Hypothalamus (tissue), 51 donors: ENCODE results near the gene SRRM3.
"Not testable (repeated sequence)": the region's sequence is repeated elsewhere in the genome, so short reads cannot be mapped to it uniquely, and the experiment has no call there.

Experiments used
- DNase-seq, 51 donors: peaks; one replicate each; lab custom pipeline; 2025; lab: John Stamatoyannopoulos, UW

Gene SRRM3, protein sequence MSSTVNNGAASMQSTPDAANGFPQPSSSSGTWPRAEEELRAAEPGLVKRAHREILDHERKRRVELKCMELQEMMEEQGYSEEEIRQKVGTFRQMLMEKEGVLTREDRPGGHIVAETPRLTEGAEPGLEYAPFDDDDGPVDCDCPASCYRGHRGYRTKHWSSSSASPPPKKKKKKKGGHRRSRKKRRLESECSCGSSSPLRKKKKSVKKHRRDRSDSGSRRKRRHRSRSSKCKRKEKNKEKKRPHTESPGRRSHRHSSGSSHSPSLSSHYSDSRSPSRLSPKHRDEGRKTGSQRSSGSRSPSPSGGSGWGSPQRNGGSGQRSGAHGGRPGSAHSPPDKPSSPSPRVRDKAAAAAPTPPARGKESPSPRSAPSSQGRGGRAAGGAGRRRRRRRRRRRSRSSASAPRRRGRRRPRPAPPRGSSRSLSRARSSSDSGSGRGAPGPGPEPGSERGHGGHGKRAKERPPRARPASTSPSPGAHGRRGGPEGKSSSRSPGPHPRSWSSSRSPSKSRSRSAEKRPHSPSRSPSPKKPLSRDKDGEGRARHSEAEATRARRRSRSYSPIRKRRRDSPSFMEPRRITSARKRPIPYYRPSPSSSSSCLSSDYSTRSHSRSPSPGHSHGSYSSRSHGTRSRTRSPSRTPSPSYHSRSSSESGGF

DNA sequence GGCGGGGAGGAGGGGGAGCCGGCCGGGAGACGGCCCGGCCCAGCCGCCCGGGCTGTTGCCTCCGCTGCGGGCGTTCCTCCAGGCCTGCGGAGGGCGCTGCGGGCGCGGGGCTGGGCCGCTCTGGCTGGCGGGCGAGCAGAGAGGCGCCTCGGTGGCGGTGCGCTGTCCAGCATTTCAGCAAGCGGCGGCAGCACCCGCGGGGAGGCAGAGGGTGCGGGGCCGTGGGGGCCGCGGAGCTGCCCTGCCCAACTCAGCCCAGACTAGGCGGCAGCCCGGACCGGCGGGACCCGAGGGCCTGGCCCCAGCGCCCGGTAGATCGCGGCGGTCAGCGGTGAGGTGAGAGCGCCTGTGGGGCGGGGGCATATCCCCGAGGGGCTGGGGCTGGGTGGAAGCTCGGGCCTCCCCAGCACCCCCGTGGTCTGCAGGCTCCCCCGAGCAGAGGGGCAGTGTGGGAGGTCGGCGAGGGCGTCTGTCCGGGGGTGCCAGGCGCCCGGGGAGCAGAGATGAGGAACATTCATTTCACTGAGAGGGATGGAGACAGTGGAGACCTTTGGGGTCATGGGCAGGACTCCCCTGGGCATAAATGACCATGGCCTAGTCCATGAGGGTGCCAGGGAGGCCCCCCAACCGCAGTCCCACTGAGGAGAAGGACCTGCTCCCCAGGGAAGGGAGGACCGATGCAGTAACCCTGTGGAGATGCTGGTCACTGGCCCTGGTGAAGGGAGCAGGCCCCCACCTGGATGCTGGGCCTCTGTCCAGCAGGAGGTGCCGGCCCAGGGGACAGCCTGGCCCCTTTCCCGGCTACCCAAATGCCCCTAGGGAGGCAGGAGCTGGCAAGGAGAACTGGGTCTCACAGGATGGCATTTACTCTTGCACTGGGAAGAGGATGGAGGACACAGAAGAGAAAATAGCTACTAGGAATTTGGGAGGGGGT is at the start of gene SRRM3:
TSS of gene SRRM3 (plus strand) at position 165 of the 934 bp plus-strand sequence. CDS start 33,171 bp downstream, outside the sequence.
- peak in 48 of 51 donors; percentile 7 to 86 (median 58) for DNase-seq

- DNase-seq: no peak
Observed at GRCh38 chr7:76151932-76152331, 49.8 kb upstream of the SRRM3 start.

DNA sequence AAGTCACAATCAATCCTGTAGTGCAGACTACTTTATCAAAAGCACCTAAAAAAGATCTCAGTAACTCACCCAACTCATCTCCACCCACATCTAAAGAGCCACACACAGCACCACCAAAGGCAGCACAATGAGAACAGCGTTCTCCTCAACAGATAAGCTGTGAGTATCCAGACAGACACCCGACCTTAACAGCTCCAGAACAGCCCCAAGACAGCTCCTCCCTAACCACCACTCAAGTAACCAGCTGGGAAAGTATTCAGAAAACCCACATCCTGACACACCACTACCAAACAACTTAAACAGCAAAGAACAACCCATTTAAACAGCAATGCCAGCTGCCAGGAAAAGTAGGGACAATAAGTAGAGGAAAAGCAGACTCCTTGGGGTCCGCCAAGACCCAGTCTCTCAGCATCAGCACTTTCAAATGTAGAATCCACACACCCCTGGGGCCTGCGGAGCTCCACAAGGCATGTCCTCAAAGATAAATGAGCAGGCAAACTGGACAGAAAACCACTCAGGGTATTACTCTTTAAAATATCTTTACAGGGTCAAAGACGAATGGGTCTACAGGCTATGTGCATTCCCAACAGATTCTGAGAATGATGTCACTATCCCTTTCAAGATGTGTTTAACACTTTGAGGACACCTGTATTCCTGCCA is 48.0 kb upstream of the SRRM3 start:
- not testable (repeated sequence) for DNase-seq

DNA sequence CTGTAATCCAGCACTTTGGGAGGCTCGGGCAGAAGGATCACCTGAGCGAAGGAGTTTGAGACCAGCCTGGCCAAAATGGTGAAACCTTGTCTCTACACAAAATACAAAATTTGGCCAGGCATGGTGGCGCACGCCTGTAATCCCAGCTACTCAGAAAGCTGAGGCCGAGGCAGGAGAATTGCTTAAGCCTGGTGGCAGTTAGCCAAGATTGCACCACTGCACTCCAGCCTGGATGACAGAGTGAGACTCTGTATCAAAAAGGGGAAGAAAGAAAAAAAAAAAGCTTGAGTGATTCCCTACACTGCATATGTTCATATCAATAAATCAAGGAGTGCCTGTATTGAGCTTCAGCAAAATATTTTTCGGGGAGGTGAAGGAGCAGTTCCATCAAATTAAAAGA is 45.8 kb upstream of the SRRM3 start:
- DNase-seq: peak in 5 of 51 donors; percentile 2 to 11 (median 9)

DNA sequence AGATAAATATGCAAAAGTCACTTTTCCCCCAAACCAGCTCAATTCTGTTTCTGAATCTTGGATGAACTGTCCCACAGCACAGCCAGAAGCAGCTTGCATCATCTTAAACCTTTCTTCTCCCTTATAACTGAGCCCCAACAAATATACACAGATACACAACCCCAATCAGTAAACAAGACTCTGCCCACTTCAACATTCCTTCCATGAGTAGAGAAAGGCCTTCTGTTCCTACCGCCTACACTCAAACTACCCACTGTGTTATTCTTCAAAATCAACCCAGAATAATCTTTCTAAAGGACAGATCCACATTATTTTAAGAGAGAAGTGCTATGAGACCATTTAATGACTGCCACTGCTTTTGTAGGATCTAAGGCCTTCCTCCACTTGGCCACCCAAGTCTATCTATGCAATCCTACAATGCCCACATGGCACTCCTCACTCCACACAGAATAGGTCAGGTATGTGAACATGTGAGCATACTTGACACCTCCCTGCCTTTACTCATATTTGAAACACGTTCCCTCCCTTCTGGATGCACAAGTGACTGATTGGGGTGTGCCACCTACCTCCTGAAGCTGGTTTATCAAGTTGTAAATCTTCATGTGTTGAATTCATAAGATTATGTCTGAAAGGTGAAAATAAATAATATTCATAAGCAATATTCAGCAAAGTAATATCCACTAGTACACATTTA is 44.6 kb upstream of the SRRM3 start:
- not testable (repeated sequence) for DNase-seq

- DNase-seq: not testable (repeated sequence)
Observed at GRCh38 chr7:76158416-76158815, 43.3 kb upstream of the SRRM3 start.

DNA sequence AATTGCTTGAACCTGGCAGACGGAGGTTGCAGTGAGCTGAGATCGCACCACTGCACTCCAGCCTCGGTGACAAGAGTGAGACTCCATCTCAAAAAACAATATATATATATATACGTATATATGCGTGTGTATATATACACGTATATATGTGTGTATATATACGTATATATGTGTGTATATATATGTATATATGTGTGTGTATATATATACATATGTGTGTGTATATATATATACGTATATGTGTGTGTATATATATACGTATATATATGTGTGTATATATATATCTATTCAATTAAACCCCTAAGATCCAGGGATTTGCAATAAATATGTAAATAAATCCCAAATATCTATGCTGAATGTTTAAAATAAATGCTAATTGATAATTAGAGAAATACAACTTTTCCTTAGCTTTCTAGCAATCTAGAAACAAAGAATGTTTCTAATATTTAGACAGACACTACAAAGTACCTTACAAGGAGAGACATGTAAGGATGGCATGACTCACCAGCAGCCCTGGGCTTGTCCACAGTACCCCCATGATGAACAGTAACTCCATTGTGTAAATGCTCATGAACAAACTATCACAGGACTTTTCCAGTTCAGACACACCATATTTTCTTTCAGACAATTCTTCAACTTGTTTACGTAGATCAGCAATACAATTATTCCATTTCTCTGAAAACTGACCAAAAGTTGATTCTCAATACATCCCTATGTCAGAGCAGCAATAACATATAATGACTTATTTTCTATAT is 39.1 kb upstream of the SRRM3 start:
- peak in 4 of 51 donors; percentile 5 to 42 (median 22) for DNase-seq

DNA sequence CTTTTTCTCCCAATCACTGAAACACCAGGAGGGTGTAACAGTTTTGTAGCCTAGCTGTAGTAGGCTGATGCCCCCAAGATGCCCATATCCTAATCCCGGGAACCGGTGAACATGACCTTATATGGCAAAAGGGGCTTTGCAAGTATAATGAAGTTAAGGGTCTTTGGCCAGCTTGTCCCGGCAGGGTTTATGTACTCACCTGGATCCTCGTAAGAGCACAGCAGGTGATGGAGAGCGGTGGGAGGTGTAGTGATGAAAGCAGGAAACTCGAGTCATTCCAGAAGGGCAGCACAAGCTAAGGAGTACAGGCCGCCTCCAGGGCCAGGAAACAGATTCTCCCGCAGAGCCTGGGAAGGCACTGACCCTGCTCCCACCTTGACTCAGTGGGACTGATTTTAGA is 37.9 kb upstream of the SRRM3 start:
- DNase-seq: not testable (repeated sequence)

DNA sequence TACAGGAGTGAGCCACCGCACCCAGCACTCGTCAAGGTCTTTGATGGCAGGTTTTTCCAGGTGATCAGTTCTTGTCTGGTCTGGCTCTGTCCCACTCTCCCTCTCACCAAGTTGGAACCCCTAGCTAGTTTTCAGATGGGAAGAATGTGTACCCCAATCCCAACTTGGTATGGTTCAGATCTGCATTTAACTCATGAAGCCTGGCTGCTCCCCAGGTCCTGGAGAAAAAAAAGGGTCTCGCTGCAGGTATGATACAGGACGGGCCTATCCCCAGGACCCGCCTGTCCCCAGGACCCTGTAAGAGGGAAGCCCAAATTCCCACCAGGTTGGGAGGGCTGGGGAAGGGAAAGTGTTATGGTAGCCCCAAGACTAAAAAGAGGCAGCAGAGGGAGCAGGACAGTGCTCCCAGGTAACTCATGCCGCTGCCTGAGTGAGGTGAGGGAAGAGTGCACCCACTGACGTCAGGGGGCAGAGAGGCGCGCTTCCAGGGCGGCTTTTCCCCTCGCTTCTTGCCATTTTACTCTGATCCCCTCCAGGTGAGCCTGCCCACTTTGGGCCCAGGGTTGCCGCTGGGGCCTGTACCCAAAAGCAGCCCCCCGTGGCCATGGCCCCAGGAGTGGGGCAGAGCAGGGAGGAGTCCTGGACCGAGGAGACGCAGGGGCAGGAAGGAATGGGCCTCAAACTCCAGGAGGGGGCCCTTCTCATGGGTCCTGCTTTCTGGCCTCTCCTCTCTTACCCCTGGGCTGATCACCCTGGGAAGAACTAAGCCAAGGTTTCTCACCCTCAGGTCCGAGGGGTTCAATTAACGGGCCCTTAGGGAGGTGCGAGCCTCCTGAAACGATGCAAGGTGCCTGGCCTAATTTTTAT is 36.4 kb upstream of the SRRM3 start:
- DNase-seq: no peak

DNA sequence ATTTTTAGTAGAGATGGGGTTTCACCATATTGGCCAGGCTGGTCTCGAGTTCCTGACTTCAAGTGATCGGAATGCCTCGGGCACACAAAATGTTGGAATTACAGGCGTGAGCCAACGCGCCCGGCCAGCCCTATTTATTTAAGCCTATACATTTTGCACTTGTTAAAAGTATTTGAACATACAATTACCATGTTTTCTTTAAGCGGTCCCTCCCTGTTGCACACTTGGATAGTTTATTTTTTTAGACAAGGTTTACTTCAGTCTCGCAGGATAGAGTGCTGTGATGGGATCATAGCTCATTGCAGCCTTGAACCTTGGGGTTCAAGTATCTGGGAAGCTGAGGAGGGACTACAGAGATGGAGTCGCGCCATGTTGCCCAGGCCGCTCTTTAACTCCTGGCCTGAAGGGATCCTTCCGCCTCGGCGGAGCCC is 35.7 kb upstream of the SRRM3 start:
- DNase-seq: peak in 1 of 51 donors; percentile 7

DNA sequence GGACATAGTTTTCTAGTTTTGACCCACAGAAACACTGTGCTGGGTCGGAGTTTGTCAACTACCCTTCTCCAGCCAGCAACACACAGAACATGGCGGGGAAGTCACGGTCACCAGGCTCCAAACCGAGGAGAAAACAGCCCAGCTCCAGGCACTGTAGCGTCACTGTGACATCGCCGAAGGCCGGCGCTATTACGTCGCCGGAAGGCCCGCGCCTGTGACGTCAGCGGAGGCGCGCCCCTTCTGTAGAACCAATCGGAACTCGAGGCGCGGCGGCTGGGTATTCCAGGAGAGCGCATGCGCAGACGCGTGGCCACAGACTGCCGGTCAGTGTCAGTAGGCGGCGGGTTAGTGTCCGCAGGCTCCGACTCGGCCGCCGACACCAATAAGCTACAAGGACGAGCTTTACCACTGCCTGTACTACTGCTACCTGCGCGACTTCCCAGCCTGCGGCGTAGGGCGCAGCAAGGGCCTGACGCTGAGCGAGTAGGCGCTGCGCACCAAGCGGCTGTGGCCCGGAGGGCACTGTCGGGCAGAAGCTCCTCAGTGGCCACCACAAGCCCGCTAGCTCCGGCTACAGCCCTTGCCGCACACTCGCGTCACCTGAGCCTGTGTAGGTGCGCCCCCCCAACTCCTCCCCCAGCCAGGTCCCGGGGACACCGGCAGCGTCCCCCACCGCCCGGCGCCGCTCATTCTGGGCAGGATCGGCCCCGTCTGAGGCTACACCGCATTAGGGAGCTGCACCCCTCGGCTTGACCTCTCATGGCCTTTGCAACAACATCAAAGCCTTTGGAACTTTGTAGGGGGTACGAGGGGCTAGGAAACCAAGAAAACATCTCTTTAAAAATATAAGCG is 35.1 kb upstream of the SRRM3 start:
- peak; percentile 63 to 99 (median 94) for DNase-seq

DNA sequence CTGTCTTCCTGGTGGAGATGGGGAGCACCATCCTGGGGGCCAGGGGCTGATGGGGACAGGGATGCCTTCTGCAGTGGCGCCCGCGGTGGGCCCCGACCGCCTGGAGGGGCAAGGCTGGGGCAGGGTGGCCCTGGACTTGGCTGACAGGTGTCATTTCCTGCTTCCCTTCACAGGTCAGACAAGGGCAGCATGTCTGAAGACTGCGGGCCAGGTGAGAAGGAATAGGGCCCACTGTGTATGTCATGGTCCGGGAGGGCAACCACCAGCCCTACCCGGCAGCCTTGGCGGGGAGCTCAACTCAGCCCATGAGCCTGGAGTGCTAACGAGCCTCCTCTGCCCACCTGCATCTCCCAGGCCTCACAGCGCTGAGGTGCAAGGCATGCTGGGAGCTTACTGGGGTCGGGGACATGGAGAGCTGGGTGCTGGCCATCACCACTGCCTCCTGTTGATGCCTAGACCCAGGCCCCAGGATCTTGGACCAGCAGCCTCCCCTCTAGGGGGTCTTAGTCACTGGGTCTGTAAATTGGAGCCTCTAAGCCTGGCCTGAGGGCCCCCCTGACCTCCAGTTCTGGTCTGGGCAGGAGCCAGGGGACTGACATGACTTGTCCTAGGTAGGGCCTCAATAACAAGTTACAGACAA is 28.0 kb upstream of the SRRM3 start:
- no peak for DNase-seq

DNA sequence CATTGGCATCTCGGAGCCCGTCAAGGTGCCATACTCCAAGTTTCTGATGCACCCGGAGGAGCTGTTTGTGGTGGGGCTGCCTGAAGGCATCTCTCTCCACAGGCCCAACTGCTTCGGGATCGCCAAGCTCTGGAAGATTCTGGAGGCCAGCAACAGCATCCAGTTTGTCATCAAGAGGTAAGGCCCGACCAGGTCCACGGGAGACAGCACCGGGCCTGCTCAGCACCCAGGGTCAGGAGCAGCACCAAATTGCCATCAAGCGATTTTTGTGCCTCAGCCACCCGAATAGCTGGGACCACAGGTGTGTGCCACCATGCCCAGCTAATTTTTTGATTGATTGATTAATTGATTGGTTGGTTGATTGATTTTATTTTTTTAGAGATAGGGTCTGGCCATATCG is 24.7 kb upstream of the SRRM3 start:
- not testable (repeated sequence) for DNase-seq

DNA sequence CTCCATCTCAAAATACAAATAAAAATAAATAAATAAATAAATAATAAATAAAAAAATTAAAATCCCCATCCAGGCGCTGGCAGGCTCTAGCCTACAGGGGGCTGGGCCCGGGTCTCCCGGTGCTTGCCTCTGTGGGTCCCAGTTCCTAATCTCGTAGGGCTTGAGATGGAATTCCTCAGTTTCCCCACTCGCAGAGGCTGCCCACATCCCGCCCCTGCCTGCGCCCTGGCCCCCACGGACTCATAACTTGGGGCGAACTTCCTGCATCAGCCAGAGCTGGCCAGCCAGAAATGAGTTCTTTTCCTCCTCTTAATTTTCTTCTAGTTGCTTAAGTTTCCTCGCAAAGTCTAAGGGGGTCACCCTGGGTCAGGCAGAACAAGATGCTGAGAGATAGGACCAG is 22.0 kb upstream of the SRRM3 start:
- DNase-seq: no peak

DNA sequence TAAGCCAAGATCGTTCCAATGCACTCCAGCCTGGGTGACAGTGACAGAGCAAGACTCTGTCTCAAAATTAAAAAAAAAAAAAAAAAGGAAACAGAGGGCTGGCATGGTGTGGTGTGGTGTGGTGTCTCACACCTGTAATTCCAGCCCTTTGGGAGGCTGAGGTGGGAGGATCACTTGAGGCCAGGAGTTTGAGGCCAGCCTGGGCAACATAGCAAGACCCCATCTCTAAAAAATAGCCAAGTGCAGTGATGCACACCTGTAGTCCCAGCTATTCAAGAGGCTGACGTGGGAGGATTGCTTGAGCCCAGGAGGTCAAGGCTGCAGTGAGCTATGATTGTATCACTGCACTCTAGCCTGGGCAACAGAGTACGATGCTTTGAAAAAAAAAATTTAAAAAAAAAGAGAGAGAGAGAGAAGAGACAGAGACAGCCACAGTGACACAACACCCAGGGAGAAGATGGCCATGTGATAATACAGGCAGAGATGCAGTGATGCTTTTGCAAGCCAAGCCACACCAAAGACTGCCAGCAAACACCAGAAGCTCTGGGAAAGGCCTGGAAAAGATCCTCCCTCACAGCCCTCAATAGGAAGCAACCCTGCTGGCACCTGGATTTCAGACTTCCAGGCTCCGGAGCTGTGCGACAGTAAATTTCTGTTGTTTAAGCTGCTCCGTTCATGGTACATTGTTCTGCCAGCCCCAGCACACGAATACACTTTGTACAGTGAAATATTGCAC is 19.3 kb upstream of the SRRM3 start:
- no peak for DNase-seq
